GM20431 (cell line): ENCODE measurements around the gene F11.
"Not testable (repeated sequence)": the region's sequence is repeated elsewhere in the genome, so short reads cannot be mapped to it uniquely, and the experiment has no call there.

ENCODE experiments used
- in situ Hi-C: fragments of 300-500 bp; cut with MseI, MboI; formaldehyde crosslinking; loops from one replicate; pipeline ENCODE4 v1.15.0; 2020; ENCODE audit warnings: low sequenced_read_pairs; ENCODE audit not compliant: unreplicated experiment

The F11 gene

DNA sequence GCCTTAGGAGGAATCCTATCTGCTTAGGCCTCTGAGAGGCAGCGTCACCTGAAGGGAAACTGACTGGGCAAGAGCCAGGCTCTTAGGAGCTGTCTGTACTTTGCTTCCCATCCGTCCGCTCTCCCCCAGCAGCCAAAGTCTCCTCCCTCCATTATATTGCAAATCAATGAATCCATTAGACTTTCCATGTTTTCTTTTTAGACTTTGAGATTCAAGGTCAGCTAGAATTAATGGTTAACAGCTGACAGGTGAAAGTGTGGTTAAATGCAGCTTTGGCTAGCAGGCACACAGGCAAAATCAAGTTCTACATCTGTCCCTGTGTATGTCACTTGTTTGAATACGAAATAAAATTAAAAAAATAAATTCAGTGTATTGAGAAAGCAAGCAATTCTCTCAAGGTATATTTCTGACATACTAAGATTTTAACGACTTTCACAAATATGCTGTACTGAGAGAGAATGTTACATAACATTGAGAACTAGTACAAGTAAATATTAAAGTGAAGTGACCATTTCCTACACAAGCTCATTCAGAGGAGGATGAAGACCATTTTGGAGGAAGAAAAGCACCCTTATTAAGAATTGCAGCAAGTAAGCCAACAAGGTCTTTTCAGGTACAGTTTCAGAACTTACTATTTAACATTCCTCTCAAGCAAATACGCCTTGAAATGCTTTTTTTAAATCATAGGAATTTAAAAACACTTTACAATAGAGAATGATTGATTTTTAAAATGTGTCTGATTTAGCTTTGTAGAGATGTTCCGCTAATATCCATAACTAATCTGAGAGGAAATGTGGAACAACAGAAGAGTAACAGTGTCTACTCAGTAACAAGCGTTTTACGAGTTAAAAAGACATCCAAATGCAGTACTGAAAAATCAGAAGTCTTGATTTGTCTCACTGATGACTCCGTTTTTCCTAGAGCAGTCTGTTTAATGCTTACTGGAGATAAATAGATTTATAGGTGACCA is at the start of gene F11:
Gene F11 (plus strand): TSS at position 507 of the 970 bp plus-strand sequence. CDS start 948 bp downstream, outside the sequence.
- in situ Hi-C loops: no loop called here

DNA sequence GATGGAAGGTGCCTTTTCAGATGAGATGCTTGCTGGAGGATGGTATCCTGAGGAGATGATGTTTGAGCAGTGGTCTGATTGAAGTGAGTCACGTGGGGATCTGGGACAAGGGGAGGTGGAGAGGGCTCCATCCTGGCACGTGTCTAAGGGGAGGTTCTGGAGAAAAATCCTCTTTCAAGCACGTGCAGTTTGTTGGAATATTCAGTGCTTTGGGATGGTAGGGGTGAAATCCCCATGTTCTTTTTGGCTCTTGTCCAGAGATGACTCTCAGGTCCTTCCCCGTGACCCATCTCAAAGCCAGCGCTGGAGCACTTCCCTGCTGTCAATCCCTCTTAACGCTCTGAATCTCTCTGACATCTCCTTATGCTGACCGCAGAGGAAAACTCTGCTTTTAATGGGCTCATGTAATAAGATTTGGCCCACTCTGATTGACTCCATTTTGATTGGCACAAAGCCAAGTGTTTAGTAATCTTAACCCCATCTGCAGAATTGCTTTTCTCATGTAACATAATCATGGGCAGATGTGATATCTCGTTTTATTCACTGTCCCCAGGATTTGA is 49.4 kb upstream of the F11 start:
- in situ Hi-C loops: no loop called here

DNA sequence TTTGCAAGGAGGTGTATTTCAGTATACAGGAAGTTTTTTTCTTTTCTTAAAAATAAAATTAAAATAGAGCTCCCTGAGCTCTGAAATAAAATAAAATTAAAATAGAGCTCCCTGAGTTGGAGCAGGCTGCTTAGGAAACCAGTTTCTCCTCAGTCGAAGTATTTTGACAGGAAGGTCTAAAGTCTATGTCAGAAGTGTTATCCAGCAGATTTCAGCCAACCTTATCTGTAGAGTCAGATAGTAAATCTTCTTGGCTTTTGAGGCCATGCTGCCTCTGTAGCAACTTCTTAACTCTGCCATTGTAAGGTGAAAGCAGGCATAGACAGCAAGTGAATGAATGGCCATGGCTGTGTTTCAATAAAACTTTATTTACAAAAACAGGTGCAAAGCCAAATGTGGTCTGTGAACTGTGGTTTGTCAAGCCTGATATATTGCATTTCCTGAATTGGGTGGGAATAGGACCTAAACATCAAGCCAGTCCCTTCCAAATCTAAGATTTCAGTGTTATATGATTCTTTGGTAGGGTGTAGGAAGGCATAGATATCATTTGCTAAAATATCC is 48.2 kb upstream of the F11 start:
- in situ Hi-C loops: no loop called here

DNA sequence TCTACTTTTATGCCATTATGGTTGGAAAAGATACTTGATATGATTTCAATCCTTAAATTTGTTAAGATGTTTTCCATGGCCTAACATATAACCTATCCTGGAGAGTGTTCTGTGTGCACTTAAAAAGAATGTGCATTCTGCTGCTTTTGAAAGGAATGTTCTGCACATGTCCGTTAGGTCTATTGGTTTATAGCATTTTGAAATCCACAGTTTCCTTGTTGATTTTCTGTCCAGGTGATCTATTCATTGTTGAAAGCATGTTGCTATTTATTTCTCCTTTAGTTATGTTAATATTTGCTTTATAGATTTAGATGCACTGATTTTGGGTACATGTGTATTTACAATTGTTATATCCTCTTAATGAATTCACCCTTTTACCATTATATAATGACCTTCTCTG is 44.4 kb upstream of the F11 start:
- in situ Hi-C loops: no loop called here

DNA sequence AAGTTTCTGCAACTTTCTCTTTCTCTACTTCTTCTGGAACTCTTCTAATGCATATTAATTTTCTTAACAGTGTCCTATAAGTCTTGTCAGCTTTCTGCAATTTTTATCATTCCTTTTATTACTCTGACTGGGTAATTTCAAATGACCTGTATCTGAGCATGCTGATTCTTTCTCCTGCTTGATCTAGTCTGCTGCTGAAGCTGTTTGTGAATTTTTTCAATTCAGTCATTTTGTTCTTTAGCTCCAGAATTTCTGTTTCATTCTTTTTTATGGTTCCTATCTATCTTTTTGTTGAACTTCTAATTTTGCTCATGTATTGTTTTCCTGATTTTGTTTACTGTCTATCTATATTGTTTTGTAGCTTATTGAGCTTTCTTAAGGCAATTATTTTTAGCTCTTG is 40.1 kb upstream of the F11 start:
- in situ Hi-C loops: no loop called here

DNA sequence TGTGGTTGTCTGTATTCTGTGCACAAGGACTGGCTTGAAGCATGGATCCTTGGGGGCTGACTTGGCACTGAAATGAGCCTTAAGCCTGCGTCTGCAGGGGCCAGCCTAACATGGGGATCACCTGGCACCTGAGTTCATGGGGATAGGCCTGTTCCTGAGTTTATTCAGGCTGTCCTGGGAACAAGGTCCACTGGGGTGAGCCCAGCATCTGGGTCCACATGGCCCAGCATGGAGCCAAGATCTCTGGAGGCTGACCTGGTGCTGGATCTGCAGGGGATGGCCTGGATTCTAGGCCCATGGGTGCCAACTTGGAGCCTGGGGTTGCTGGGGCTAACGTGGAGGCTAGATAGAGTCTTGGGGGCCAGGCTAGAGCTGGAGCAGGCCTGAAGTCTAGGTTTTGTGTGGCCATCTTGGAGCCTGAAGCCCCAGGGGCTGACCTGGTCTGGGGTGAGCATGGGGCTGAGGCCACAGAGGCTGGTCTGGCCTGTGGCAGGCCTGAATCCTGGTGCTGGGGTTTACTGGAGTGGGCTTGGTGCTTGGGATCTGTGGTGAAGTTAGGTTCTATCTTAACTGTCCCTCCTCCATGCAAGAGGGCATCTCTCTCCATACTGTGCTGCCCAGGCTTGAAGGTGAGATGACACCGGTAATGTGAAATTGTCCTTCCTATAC is 39.3 kb upstream of the F11 start:
- in situ Hi-C loops: no loop called here

DNA sequence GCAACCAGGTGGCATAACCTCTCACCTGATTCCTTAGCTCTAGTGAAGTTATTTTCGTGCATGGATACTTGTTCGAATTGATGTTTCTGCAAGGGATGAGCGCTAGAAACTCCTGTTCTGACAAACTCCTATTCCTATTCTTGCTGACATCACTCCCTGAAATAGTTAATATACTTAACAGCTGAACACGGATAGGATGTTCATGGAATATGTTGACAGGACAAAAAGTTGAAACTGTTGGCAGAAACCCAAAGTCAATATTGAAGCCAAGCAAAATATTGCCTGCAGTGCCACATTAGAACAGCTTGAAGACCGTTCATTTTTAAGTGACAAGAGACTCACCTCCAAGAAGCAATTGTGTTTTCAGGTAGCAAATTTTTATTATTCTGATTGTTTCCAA is 38.8 kb upstream of the F11 start, which contains the start of gene KLKB1:
Gene KLKB1 (plus strand): TSS at position 287 of the 400 bp plus-strand sequence. CDS start 689 bp downstream, outside the sequence.
- in situ Hi-C loops: no loop called here

DNA sequence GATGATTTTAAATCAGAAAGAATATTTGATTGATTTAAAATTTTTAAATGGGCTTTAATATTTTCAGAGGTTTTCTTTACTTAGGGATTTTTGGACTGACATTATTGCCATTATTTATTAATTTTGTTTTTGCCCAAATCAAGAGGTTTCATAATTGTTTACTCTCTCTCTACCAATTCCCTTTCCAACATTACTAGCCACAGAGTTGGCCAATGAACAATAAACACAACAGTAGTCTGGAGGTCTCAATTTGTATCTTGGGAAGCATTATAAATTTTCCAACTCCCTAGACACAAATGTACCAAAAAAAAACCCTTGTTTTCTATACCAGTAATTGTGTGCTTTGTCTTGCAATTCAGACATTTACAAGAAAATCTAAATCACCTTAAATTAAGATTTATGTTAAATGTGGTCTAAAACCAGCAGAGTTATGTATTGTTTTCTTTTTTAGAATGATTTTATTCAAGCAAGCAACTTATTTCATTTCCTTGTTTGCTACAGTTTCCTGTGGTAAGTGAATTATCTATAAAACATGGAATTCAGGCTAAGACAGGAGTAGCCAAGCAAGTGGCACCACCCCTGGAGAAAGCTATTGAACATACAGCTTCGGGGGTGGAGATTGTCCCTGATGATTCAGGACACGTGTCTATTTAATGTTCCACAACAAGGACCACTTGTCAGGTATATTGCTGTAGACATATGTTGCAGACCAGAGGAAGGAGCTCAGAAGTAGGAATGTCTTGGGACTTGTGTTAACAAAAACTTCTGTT is 38.1 kb upstream of the F11 start:
- in situ Hi-C loops: no loop called here

DNA sequence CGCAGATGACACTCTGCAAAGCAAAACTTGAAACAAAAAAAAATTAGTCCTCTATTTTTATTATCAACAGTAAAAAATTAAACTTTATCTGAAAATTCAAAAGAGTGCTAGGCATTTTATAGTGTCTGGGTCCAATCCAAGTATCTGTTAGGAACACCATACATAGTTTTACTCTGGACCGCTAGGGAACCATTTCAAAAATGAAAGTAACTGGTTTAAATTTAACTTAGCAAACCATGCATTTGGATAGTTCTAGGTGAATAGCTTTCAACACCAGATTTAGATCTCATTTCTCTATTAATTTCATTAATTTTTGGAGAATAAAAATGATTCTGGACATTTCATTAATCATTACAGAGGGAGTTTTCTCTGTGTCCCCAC is 37.5 kb upstream of the F11 start:
- in situ Hi-C loops: no loop called here

DNA sequence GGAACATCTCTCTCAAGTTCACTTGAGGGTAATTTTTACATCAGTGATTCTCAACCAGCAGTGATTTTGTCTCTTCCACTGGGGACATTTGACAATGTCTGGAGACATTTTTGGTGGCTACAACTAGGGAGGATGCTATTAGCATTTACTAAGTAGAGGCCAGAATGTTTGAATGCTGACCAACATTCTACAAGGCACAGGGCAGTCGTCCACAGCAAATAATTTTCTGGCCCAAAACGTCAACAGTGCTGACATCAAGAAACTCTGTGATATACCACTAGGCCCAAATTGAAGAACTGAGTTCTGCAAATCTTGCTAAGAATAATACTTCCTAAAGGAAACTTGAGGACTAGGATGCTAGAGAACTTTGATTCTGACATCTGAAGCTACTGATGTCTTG is 31.6 kb upstream of the F11 start:
- in situ Hi-C loops: no loop called here

DNA sequence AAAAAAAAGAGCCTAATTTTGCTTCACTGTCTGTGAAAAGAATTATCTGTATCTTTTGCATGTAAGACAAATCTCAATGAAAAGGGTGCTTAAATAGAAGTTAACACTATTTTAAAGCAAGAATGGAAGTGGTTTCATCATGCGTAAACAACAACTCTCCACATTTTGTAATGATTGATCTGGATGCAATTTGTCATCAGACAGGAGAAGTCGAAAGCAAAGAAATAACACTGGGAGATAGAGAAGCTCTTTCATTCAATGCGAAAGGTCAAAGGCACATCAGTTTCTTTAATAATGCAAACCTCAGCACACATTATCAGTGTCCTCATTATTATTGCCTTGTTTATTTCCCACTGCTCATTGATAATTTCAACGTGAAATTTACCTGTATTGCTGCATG is 29.9 kb upstream of the F11 start:
- in situ Hi-C loops: no loop called here

DNA sequence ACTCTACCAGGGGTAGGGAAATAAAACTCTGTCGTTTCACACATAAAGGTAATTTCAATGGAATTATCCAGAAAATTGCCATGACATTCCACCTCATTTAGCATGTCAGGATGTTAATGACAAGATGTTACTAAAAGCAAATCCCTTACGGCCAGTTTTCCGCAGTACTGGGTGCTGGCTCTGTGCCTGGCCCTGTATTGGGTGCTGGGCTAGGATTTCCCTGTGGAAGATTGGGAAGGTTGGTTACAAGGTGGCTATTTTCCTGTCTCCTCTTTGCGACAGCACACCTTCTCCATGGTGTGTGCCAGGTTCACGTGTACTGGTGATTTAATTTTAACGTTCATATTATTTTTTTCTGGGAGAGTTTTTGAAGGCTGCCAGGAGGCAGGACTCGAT is 25.5 kb upstream of the F11 start:
- in situ Hi-C loops: no loop called here

DNA sequence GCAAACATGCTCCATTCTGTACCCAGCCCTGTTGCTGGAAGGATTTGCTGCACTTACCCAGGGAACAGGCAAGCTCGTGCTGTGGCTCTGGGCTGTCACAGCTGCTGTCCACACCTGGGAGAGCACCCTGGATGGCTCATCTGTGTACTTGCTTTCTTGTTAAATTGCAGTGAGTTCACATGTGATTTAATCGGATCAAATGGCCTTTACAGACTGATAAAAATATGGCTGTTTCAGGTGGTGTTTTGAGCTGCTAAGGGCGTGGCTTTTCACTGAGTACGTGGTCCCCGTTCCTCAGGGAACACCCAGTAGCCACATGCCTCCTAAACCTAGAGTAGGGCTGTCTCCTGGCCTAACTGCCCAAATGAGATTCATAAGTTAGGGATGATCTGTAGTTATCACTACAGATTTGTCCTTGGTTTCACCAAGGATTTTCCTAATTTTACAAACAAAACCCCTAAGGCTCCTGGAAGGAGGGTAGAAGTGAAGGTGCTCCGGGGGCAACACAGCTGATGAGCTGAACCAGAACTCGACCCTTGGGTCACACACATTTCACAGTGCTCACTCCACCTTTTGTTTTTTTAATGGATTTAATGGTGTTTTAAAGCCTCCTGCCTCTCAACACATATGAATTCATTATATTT is 25.0 kb upstream of the F11 start:
- in situ Hi-C loops: no loop called here

DNA sequence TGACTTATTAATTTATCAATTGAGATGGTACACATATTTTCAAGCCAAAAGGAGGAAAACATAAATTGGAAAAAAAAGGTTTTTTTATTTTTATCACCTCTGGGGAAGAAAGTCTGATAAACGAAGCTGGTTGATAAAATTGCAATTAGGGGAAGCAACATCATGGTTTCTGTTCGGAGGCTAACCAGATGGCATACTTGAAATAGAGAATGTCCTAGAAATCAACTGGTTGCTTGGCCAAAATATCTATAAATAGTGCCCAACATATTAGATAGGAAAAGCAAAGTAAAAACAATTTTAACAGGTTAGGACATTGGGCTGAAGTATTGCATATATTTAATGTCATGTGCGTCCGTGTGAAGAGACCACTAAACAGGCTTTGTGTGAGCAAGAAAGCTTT is 24.4 kb upstream of the F11 start:
- in situ Hi-C loops: no loop called here

DNA sequence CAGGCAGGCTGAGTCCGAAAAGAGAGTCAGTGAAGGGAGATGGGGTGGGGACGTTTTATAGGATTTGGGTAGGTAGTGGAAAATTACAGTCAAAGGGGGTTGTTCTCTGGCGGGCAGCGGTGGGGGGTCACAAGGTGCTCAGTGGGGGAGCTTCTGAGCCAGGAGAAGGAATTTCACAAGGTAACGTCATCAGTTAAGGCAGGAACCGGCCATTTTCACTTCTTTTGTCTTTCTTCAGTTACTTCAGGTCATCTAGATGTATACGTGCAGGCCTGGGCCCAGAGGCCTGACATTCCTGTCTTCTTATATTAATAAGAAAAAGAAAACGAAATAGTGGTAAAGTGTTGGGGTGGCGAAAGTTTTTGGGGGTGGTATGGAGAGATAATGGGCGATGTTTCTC is 24.0 kb upstream of the F11 start:
- in situ Hi-C loops: not testable (repeated sequence)

DNA sequence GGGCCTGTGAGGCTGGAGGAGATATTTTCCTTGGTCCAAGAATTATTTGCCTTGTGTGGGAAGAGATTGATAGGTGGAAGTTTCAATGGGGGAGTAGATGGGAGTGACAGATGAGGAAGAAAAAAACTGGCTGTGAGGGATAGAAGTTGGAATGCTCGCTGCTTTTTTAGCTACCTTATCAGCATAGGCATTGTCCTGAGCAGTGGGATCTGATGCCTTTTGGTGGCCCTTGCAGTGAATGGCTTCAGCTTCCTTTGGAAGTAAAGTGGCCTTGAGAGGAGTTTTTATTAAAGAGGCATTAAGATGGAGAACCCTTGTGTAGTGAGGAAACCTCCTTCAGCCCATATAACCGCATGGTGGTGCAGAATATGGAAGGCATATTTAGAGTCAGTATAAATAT is 22.7 kb upstream of the F11 start:
- in situ Hi-C loops: no loop called here

DNA sequence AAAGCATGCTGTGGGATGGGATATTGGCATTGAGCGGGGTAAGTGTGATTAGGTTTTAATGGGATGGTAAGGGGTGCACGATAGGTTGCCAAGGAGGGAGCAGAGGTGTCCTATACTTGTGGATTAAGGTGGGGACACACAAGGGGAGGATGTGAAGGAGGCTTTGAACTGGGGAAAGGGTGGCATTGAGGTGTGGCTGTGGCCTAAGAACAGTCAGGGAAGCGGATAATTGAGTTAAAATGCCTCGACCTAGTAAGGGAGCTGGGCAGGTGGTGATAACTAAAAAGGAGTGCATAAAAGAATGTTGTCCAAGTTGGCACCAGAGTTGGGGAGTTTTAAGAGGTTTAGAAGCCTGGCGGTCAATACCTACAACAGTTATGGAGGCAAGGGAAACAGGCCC is 21.2 kb upstream of the F11 start:
- in situ Hi-C loops: no loop called here

DNA sequence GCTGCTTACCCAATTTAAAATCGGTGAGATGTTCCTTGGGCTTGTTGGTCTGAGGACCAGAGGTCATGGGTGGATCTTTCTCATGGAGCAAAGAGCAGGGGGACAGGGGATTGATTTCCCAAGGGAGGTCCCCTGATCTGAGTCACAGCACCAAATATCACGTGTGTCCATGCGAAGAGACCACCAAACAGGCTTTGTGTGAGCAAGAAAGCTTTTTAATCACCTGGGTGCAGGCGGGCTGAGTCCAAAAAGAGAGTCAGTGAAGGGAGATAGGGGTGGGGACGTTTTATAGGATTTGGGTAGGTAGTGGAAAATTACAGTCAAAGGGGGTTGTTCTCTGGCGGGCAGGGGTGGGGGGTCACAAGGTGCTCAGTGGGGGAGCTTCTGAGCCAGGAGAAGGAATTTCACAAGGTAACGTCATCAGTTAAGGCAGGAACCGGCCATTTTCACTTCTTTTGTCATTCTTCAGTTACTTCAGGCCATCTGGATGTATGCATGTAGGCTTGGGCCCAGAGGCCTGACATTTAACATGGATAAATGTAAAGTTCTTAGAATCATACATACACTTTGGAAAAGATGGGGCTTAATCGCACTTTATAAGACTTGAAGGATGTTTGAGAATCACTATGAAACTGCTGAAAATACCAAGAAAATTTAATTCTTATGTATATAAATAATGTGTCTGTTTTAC is 18.8 kb upstream of the F11 start:
- in situ Hi-C loops: not testable (repeated sequence)

DNA sequence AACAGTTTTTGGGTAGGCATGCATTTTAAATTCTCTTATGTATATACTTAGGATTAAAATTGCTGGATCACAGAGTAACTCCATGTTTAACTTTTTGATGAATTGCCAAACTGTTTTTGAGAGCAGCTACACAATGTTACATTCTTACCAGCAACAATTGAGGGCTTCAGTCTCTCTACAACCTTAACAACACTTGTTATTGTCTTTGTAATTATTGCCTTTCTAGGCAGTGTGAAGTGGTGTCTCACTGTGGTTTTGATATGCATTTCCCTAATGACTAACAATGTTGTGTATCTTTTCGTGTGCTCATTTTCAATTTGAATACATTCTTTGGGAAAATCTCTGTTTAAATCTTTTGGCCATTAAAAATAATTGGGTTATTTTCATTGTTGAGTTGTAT is 17.3 kb upstream of the F11 start:
- in situ Hi-C loops: no loop called here
